GM18951 (cell line): Measurements from ENCODE around the gene SIGLEC10.
"Not testable (repeated sequence)": the region's sequence is repeated elsewhere in the genome, so short reads cannot be mapped to it uniquely, and the experiment has no call there.

Source experiments
- POLR2A ChIP-seq: IDR thresholded peaks from 4 replicates; pipeline ENCODE4 v1.6.1; 2011; ENCODE audit warnings: mild to moderate bottlenecking; ENCODE audit not compliant: insufficient read length, insufficient read depth; ENCODE audit errors: extremely low read depth
- in situ Hi-C: fragments of 300-500 bp; cut with MboI; formaldehyde crosslinking; loops from one replicate; pipeline ENCODE4 v1.12.0; 2022; ENCODE audit warnings: low sequenced_read_pairs, mixed read lengths, inconsistent platforms; ENCODE audit not compliant: unreplicated experiment

SIGLEC10 gene

DNA sequence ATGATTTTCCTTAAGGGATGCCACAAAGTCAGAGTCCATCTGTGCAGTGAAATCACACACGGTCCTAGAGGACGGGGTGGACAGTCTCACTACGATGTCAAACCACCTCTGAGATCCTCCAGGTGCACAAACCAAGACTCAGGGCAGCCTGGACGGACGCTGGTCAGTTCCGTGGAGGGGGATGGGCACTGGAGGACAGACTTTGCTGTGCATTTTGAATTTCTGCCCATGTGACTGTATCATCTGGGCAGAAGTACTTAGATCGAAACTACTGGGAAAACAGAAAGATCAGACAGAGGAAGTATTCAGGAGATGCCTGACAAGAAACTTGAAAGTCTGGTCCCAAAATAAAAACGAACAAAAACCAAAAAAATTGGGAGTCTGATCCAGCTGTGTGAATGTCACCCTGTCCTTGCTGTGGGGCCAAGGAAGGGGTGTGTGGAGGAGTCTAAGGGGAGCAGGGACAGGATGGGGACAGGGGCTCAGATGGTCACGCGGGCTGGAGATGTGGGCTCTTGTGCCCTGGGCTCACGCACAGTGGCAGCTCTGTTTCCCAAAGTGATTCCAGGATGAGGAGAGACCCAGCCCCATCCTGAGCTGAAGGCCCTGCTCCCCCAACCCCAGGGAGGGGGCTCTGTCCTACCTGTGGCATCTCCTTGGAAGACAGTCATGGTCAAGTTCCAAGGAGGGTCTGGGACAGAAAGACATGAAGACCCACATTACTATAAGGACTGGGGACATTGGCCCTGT lies 39.3 kb upstream of the SIGLEC10 start:
- in situ Hi-C loops, result no loop called here
- TF ChIP-seq POLR2A, result no peak

DNA sequence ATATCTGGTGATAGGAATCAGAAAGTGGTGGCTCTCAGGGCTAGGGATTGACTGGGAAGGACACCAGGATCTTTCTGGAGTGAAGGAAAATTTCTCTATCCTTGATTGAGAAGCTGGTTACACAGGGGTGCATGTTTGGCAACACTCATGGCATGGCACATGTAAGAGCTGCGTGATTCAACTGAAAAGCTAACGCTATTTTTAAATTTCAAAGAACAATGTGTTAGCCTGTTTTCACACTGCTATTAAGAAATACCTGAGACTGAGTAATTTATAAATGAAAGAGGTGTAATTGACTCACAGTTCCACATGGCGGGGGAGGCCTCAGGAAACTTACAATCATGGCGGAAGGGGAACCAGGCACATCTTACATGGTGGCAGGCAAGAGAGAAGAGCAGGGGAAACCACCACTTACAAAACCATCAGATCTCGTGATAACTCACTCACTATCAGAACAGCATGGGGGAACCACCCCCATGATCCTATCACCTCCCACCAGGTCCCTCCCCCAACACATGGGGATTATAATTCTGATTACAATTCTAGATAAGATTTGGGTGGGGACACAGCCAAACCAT lies 33.4 kb upstream of the SIGLEC10 start:
- in situ Hi-C loops, result no loop called here
- TF ChIP-seq POLR2A, result no peak

DNA sequence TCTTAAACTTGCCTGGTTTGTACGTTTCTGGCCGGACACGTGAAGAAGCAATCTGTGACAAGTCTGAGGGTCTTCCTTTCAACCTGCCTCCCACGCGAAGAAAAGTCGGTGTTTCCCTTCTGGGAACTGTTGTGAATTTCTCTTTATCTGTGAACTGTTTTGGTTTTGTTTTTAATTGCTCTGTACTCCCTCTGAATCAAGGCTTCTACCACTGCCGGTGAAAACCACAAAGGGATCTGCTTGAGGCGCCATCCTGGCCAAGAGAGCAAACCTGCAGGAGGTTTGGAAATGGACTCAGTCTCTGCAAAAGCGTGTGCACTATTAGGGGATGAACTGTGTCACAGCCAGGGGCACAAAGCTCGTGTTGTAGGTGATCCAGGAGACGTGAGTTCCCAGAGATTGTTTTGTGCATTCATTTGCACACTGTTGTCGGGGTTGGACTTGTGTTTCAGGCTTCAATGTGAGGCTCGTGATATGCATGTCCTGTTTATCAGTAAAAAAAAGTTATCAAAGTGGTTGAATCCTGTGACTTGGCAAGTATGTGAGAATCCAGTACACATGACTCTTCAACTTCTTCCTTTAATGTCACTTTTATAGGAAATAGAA lies 31.1 kb upstream of the SIGLEC10 start:
- in situ Hi-C loops, result no loop called here
- no peak for TF ChIP-seq POLR2A

DNA sequence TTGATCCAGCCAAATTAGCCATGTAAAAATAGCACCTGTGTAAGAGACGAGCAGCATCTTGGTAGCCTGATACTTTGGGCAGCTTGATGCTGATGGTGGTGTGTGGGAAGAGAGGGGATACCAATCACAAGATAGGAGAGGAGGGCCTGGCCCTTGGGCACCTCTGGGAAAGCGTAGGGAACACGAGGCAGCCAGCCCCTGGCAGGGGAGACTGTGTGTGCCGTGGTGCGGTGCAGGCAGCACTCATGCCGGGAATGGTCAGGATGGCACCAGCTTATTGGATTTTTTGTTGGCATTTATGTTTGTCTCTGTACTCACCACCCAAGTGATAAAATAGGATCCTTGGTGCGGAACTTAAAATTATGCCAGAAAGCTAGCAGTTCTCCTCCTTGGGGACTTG lies 30.6 kb upstream of the SIGLEC10 start:
- in situ Hi-C loops, result no loop called here
- TF ChIP-seq POLR2A, result no peak

DNA sequence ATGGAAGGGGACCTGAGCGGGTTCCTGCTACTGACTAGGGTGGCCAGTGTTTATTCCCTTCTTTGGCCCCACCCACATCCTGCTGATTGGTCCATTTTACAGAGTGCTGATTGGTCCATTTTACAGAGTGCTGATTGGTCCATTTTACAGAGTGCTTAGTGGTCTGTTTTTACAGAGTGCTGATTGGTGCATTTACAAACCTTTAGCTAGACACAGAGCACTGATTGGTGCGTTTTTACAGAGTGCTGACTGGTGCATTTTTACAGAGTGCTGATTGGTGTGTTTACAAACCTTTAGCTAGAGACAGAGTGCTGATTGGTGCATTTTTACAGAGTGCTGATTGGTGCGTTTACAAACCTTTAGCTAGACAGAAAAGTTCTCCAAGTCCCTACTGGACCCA lies 30.1 kb upstream of the SIGLEC10 start:
- in situ Hi-C loops, result not testable (repeated sequence)

DNA sequence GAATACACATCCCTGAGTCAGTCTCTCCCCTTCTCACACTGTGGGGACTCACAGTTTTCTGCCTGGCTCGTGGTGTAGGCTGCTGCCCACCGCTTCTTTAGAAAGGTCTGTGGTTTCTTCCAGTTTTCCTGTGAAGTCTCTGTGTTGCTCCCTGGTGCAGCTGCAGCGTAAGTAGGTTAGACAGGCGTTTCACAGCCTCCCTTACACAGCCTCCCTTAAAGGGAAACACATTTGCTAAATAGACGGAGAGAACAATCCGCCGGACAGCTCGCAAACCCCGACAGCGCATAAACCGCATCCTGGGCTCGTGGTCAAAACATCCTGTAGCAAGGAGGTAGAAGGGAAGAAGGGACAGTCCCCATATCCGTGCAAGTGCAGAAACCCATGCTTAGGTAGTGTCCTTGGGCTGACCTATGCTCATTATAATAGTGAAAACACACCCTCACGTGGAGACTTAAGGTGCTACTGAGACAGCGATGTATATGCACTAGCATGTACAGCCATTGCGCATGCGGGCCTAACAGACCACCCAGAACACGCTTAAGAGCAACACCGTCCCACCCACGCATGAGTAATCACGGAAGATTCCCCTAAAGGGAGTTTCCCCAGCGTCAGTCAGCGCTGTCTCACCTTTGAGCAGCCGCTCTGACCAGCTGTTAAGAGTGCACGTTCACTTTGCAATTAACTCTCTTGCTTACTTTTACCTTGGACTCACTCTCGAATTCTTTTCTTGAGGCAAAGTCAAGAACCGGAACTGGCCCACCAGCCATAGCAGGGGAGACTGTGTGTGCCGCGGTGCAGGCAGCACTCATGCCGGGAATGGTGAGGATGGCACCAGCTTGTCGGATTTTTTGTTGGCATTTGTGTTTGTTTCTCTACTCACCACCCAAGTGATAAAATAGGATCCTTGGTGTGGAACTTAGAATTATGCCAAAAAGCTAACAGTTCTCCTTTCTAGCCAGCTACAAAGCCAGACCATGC lies 24.3 kb upstream of the SIGLEC10 start:
- in situ Hi-C loops, result no loop called here
- no peak for TF ChIP-seq POLR2A

DNA sequence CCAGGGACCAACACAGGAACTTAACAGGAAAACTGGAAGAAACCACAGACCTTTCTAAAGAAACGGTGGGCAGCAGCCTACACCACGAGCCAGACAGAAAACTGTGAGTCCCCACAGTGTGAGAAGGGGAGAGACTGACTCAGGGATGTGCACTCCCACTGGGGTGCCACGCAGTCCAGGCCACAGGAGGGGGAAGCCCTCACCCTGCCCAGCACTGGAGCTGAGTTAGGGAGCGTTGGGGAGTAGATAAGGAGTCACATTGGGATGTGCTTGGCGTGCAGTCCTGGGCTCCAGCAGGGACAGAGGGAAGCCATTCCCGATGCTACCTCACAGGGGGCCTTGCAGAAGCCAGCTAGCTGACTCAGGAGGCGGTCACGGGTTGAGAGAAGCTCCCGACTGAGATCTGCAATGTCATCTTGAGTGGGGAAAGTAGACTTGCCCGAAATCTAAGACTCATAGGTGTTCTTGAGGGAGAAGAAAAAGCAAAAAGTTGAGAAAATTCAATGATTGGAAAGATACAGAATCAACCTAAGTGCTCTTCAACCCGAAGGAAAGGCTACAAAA lies 23.5 kb upstream of the SIGLEC10 start:
- in situ Hi-C loops, result no loop called here
- TF ChIP-seq POLR2A, result no peak

DNA sequence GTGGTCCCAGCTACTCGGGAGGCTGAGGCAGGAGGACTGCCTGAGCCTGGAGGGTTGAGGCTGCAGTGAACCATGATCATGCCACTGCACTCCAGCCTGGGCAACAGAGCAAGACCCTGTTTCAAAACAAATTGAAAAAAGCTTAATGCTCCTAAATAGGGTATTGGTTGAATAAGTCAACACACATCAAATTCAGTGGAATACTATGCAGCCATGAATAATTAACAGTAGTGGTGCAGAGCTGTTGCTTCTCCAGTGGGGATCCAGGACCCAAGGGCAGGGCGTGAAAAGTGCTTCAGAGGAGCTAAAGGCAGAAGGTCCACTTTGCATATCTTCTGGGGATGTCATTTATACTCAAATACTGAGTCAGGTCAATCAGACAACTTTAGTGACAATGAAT lies 22.6 kb upstream of the SIGLEC10 start:
- in situ Hi-C loops, result no loop called here
- TF ChIP-seq POLR2A, result no peak

DNA sequence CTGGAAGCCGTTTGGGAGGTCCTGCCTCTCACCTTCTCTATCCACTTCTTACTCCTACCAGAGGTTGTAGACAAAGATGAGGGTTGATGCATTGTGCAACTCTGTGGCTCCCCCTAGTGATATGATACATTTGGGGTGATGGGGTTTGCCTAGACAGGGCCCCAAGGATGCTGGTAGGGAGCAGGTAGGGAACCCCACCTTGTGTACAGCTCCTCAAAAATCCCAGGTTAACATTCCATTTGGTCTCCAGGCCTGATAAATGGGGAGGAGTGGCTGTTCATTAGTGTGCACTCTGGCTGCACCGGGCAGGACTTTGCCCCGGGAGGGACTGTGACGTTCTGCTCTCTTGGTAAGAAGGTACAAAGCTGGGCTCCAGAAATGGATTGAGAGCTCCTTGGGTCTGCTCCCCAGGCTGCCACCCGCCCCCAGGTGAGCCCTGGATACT lies 21.6 kb upstream of the SIGLEC10 start:
- in situ Hi-C loops, result no loop called here
- no peak for TF ChIP-seq POLR2A

DNA sequence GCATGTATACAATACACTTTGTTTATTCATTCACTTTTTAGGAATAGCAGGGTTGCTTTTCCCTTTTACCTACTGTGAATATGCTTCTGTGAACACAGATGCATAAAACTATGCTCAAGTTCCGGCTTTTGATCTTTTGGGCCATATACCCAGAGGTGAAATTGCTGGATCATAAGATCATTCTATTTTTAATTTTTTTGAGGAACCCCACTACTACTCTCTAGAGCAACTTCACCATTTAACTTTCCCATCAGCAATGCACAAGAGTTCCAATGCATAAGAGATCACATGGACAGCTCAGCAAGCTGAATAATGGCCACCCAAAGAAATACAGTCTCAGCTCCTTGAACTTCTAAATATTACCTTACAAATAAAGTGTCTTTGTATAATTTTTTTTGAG lies 17.0 kb upstream of the SIGLEC10 start:
- in situ Hi-C loops, result no loop called here
- TF ChIP-seq POLR2A, result no peak

DNA sequence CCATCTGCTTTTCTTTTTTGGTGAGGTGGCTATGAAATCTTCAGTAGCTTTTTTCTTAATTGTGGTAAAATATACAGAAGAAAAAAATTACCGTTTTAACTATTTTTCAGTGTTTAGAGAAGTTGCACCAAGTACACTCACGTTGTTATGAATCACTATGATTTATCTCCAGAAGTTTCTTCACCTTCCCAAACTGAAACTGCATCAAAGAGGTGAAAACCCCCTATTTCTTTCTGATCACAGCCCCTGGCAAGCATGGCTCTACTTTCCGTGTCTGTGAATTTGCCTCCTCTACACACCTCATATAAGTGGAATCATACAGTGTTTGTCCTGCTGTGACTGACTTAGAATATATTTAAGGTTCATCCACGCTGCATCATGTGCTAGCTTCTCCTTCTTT lies 15.6 kb upstream of the SIGLEC10 start:
- in situ Hi-C loops, result no loop called here

DNA sequence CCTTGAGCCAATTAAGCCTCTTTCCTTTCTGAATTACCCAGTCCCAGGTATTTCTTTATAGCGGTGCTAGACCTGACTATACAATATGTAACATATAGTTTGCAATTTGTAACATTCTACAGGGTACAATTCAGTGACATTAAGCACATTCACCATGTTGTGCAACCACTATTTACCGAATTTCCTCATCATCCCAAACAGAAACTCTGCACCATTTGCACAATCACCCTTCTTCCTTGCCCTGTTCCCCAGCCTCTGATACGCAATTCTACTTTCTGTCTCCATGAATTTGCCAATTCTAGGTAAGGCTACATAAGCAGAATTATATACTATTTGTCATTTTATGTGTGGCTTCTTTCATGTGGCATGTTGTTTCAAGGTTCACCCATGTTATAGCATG lies 13.7 kb upstream of the SIGLEC10 start:
- in situ Hi-C loops, result no loop called here
- TF ChIP-seq POLR2A, result no peak

More for the DNA sequence above, 15.6 kb upstream of the SIGLEC10 start:
- TF ChIP-seq POLR2A, result no peak

DNA sequence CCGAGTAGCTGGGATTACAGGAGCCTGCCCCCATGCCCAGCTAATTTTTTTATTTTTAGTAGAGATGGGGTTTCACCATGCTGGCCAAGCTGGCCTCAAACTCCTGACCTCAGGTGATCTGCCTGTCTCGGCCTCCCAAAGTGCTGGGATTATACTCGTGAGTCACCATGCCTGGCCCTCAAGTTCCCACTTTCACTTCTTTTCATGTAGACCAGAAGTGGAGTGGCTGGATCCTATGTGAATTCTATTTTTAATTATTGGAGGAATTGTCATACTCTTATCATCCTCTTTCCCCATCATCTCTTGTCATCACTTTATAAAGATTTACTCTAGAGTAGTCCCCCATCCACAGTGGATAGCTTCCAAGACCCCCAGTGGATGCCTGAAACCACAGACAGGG lies 12.8 kb upstream of the SIGLEC10 start:
- in situ Hi-C loops, result no loop called here

More for the DNA sequence above, 12.8 kb upstream of the SIGLEC10 start:
- no peak for TF ChIP-seq POLR2A
